ENCODE measurements around the gene MOV10L1.
"Not testable (repeated sequence)": the region's sequence is repeated elsewhere in the genome, so short reads cannot be mapped to it uniquely, and the experiment has no call there.

MOV10L1 gene

DNA sequence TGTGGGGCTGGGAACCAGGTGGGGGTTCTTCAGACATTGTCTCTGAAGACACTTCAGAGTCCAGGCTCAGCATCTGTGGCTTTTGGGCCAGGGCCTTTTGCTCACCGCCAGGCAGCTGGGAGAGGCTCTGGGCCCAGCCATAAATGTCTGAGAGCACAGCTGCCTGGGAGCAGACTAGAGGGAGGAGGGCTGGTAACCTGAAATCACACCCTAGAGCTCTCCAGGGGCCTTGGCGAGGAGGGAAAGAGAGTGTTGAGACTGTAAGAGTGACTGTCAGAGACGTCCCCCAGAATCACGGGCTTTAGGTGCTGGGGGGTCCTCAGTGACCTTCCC lies 100.0 kb downstream of the MOV10L1 start:
- no peak for DNase-seq (ENCODE audit: low read depth)

DNA sequence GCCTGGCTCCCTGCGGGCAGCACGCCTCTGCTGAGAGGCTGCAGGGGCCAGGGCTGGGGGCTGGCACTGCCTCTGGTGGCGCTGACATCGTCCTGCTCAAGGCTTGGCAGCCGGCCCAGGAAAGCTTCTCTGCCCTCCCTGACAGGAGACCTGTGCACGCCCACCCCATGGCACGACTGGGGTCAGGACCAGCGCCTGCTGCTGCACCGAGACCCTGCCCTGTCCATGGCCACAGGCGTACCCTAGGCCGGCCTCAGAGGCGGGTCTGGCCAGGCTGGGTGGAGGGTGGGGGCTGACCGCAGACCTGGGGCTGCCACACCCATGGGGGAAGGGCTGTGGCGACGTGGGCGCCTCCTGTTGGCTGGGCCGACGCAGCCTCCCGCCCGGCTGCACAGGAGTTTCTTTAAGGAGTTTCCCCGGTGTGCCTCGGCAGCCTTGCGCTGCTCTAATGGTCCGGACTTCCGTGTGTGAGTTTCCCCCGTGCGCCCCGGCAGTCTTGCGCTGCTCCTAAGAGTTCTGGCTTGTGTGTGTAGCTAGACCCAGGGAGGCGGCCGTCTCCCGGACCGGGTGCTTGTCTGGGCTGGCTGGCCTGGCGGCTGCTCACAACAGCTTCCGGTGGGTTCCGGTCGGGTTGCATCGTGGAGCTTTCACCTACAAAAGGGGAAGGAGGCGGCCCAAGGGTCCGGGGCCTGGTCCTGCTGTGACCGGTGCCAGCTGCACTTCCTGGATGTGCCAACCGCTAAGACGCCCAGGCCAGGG lies 100.6 kb downstream of the MOV10L1 start:
- peak; percentile 63 for DNase-seq (ENCODE audit: low read depth)

DNA sequence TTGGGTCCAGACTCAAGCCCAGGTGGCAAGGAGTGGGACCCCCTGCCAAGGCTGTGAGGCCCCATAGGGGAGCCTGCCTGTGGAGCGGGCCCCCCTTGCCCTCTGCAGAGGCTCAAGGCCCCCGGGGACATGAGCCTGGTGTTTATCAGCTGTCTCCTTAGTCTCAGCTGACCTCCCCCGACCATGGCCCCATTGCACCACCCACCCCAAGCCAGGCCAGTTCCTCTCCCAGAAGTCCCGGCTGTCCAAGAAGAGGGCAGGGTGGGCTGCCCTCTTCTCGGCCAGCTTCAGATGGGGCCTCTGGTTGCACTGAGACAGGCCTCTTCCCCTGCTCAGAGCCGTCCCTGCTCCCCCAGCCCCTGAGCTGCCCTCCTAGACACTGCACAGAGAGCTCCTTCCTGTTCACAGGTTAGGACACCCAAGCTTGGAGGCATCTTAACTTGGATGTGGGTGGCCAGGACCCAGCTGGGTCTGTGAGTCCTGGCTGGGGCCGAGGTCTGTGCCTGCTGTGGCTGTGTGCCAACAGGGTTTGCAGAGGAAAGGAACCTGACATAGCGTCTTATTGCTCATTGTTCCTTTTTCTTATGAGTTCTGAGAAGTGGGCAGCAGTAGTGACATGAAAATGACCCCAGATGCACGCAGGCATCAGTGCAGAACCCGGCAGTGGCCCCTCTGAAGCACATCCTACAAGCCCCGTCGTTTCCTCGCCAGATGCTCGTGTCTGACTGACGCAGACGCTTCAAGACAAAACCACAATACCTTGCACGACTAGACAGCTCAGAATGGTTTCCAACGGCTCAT lies 101.3 kb downstream of the MOV10L1 start:
- no peak for DNase-seq (ENCODE audit: low read depth)

DNA sequence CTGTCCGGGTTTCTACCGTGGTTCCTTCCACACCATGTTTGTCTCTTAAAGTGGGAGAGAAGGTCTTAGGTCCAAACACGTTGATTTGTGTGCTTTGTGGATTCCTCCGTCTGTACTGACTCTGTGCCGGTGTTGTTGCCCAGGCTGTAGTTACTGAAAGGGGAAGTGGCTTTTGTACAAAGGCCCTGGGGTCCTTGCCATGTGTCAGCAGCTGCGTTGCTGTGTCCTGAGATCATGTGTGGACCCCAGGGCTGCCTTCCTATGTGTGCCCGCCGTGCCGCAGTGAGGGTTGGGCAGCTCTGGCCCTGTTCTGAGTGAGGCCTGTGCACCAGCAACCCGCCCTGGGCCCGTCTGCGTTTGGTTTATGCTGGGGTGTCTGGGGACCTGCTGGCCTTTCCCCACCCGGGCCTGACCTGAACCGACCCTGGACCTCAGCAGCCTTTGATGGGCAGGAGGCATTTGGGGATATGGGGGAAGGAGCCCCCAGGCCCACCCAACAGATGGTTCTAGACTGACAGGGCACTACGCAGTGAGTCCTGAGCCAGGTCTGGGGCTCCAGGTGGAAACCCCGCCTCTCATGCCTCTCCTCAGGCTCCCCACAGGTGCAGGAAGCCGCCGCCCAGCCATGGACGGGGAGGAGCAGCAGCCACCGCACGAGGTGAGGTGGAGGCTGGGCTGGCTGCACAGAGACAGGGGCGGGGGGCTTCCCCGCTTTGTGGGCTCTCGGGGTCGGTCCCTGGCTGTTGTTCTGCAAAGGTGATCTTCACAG lies 102.8 kb downstream of the MOV10L1 start:
- DNase-seq (ENCODE audit: low read depth) = no peak

DNA sequence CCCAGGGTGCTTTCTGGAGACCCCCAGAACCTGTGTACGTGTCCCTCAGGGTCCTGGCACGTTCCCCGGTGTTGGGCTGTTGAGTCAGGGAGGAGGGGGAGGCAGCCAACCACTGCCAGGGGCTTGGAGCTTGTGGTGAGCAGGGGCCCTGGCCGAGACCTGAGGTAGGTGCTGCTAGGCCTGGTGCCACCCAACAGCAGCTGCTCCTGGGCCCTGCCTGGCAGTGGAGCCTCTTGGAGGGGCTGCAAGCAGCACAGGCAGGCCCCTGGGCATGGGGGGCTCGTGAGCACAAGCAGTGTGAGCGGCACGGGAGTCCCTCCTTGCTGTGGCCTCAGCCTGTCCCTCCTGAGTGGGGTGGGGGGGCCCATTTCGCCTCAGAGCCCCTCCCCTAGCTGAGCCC lies 103.8 kb downstream of the MOV10L1 start:
- no peak for DNase-seq (ENCODE audit: low read depth)

DNA sequence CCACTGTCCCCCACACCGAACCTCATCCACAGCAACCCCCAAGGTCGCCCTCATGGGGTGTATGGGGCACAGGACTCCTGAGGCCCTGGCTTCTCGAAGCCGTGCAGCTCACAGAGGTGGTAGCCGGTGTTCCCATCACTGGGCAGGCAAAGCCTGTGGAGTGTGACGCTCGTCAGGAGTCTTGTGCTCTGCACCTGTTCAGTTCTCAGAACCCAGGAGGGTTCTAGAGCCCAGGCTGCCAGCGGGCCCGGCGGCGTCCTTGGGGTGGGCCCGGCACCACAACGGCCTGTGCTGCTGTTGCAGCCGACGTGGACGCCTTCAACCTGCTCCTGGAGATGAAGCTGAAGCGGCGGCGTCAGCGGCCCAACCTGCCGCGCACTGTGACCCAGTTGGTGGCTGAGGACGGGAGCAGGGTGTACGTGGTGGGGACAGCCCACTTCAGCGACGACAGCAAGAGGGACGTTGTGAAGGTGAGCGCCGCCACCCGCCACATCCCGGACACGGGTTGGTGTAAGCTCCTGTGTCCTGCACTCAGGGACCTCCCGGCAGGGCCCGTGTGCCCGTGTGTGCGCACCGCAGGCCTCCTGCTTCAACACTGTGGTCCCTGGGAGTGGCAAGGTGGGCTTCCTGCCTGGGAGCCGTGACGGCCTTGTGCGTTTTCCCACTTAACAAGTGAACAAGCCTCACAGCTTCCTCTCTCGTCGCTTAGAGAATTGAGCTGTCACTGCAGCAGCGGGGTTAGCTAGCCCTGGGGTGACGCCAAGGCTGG lies 104.4 kb downstream of the MOV10L1 start:
- DNase-seq (ENCODE audit: low read depth) = no peak

DNA sequence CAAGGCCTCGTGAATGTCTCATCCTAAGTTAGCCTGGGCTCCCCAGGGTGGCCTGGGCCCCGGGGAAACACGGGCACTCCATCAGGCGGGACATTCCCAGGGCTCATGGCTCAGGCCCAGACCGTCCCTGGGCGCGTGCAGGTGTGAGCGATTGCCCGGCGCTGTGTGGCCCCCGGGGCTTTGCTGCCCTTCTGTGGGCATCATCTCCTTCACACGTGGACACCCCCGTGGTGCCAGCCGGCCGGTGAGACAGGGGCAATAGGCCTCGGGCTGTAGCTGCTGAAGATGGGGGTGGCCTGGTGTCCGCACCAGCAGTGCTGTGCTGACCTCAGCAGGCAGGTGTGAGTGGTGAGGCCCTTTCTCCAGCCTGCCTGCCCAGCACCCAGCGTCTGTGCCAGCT lies 106.5 kb downstream of the MOV10L1 start:
- no peak for DNase-seq (ENCODE audit: low read depth)

DNA sequence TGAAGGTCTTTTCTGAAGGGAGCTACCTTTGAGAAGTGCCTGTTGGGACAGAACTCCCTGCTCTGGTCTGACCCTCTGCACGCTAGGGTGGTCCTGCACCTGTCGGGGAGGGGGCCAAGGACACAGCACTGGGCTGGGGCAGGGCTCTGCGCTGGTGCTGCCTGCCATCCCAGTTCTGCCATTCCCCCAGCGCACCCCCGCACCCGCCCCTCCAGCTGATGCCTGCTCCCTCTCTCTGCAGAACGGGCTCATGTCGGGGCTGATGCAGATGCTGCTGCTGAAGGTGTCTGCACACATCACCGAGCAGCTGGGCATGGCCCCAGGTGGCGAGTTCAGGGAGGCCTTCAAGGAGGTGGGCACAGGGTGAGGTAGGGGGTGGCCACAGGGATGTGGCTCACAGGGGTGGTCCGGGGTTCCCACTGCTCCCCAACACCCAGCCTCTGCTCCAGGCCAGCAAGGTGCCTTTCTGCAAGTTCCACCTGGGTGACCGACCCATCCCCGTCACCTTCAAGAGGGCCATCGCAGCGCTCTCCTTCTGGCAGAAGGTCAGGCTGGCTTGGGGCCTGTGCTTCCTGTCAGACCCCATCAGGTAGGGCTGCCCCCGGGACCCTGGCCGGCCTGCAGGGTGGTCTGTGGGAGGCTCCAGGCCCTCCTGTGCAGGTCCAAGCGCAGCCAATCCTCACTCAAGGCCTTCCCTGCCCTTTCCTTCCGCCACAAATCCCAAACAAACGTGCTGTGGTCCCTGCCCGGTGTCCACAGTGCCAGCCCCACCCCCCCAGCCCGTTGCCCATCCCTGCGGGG lies 107.4 kb downstream of the MOV10L1 start:
- no peak for DNase-seq (ENCODE audit: low read depth)

DNA sequence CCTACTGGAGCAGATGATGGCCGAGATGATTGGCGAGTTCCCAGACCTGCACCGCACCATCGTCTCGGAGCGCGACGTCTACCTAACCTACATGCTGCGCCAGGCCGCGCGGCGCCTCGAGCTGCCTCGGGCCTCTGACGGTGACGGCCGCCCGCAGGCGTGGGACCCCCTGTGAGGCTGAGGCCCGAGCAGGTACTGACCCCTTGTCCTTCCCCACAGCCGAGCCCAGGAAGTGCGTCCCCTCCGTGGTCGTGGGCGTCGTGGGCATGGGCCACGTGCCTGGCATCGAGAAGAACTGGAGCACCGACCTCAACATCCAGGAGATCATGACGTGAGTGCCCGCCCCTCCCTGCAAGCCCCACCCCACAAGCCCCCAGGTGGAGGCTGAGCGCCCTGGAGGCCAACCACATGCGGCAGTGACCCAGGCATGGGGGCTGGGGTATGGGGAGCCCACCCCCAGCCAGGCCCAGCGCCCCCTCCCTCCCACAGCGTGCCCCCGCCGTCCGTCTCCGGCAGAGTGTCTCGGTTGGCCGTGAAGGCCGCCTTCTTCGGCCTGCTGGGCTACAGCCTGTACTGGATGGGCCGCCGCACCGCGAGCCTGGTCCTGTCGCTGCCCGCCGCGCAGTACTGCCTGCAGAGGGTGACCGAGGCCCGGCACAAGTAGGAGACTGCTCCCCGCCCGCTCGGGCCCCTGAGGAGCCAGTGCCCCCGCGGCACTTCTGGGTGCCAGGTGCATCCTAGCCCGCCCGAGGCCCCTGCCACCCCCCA lies 108.2 kb downstream of the MOV10L1 start:
- DNase-seq (ENCODE audit: low read depth) = no peak

DNA sequence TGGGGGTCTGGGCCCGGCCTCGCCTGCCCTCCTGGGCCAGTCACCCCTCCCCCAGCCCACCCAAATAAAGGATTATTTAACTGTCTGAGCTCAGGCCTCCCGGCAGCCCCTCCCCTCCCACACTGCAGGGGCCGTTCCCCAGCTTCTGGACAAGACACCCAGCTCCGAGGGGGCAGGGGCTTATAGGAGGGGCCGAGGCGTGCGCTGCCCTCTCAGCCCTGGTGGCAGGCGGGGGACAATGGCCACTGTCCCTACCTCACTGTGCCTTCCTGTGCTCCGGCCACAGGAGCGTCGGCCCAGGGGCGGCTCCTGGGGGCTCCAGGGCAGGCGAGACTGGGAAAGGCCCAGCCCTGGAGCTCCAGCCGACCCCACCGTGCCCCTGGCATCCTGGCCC lies 108.8 kb downstream of the MOV10L1 start:
- no peak for DNase-seq (ENCODE audit: low read depth)

DNA sequence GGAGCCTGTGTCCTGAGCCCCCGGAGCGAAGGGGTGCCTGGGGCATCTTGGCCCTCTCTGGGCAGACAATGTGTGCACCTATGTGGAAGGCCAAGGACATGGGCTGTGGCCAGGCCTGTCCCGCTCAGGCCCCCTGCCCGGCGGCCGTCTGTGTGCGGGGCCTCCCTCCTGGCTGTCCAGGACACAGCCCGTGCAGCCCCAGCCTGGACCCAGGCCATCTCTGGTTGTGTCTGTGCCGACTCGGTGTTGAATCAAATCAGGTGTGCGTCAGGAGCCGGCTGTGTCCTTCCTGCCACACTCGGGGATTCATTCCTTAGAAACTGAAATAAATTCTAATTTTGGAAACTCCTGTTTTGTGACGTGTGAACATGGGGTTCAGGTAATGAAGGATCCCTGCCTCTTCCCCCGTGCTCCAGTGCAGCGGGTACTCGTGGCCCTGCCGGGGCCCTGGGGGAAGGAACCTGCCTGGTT lies 109.5 kb downstream of the MOV10L1 start:
- DNase-seq (ENCODE audit: low read depth) = no peak

DNA sequence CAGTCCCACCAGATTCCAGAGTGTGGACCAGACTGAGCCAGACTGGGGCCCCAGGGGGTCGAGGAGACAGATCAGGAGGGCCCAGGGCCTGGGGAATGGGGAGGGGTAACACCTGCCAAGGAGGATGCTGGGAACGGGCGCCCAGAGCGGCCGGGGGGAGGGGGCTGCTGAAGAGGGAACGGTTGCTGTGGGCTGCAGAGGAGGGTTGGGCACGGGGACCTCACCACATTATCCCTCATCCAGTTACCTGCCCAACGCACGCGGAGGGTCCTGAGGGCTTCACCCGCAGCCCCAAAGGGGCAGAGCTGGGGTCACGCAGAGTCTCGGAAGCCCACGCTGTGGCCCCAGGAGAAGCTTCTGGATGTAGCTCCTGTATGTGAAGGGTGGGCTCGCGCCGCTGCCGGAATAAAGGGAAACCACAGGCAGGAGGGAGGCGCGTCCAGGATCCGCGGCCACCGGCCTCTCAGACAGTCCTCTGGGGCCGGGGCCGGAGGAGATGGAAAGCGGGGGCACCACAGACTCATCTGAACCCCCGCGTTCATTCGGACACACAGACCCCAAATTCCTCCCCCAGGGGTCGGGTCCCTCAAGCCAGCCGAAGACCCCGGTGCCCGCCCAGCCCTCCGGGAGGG lies 110.1 kb downstream of the MOV10L1 start:
- peak; percentile 21 for DNase-seq (ENCODE audit: low read depth)

DNA sequence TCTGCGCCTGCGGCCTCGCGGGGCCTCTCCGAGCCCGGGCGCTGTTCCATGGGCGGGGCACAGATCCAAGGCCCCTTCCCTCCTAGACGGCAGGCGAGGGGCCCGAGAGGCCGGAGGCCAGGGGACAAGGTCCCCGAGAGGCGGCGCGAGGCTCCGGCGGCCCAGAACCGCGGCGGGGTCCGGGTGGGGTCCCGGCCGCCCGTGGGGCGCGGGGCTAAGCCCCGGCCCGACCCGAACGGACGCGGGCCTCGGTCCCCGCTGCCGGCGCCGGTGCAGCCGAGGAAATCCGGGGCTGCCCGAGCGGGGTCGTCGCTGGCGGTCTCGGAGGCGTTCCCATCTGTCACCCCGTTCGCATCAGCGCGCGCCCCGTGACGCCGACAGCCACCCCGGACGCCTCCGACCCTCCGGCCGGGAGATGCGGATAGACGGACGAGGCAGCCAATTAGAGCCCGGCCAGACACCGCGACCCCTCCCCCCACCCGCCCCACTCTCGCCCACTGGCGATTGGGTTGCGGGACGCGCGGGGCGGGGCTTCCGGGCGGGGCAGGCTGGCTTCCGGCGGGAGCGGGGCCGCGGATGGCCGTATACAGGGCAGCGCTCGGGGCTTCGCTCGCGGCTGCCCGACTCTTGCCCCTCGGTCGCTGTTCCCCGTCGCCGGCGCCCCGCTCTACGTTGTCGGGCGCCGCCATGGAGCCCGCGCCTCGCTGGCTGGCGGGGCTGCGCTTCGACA lies 110.8 kb downstream of the MOV10L1 start, which contains the start of gene SELENOO:
Gene SELENOO, plus strand, starts transcription at position 551 of the 730 bp plus-strand sequence. Its CDS starts 26 bp downstream, at position 577.
- peak; percentile 87 for DNase-seq (ENCODE audit: low read depth)

DNA sequence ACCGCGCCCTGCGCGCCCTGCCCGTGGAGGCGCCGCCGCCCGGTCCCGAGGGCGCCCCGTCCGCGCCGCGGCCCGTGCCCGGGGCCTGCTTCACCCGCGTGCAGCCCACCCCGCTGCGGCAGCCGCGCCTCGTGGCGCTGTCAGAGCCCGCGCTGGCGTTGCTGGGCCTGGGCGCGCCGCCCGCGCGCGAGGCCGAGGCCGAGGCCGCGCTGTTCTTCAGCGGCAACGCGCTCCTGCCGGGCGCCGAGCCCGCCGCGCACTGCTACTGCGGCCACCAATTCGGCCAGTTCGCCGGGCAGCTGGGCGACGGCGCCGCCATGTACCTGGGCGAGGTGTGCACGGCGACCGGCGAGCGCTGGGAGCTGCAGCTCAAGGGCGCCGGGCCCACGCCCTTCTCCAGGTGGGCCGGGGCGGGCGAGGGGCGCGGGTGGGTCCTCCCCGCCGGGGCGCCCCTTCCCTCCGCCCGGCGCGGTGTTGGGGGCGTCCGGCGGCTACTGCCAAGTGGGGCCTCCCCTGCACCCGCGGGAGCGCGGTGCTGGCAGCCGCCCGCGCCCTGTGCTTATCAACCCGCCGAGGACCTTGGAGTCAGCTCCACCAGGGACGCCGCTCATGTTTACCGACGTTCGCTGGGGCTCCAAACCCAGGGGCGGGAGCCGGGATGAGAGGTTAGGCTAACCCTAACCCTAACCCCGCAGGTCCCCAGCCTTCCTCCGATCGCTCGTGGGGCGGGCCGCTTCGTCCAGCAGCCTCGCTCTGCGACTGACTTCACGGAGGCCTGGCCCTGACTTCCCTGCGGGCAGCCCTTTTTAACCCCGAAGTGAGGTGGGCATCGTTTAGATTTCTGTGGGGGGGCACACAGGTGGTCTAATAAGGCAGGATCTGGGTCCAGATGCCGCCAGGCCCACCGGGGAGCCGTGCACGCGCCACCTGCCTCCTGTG lies 111.7 kb downstream of the MOV10L1 start:
- no peak for DNase-seq (ENCODE audit: low read depth)

DNA sequence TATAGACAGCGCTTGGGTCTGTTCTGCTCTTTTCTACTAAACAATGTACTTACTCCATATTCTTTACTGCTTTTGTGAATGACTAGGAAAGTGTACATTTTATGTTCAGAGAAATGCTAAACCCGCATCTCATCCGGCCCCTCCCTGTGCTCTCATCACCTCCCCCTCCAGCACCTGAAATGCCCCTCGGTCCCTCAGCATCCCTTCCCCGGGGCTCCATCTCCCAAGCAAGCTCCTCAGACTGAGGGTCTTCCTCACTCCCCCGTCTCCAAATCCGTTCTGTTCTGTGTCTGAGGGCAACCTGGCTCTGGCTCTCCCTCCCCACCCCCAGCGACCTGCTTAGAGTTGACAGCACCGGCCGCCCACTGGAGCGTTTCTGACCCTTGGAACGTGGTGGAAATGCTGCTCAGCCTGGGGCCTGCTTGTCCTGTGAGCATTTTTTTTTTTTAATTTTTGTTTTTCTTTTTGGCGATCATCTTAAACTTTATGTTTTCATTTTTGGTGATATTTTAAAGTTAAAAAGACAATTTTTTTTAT lies 112.4 kb downstream of the MOV10L1 start:
- DNase-seq (ENCODE audit: low read depth) = no peak

DNA sequence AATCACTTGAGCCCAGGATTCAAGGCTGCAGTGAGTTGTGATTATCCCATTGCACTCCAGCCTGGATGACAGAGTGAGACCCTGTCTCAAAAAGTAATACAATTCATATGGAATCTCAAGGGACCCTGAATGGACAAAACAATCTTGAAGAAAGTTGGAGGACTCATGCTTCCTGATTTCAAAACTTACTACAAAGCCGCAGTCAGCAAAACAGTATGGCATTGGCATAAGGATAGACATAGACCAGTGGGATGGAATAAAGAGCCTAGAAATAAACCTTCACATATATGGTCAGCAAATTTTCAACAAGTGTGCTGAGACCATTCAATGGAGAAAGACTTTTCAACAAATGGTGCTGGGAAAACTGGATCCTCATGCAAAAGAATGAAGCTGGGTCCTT lies 113.5 kb downstream of the MOV10L1 start:
- no peak for DNase-seq (ENCODE audit: low read depth)

DNA sequence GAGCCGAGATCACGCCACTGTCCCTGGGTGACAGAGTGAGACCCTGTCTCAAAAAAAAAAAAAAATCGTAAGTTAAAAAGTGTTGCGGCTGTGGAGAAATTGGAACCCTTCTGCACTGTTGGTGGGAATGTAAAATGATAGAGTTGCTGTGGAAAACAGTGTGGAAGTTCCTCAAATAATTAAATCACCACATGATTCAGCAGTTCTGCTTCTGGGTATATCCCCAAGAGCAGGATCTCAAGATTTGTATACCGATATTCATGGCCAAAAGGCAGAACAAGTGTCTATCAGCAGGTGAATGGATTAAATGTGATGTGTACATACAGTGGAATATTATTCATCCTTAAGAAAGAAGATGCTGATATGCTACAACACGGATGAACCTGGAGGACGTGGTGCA lies 114.8 kb downstream of the MOV10L1 start:
- no peak for DNase-seq (ENCODE audit: low read depth)

DNA sequence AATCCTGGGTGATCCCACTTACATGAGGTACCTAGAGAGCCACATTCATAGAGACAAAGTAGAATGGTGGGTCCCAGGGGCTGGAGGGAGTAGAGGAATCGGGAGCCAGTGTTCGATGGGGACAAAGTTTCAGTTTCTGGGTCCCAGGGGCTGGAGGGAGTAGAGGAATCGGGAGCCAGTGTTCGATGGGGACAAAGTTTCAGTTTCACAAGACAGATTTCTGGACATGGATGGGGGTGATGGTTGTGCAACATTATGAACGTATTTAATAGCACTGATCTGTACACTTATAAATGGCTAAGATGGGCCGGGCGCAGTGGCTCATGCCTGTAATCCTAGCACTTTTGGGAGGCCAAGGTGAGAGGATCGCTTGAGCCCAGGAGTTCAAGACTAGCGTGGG lies 115.2 kb downstream of the MOV10L1 start:
- DNase-seq (ENCODE audit: low read depth) = not testable (repeated sequence)

All from iris pigment epithelial cell (primary cell).